Activated CD4-positive, CD25-positive, alpha-beta regulatory T cell (primary cell): ENCODE results near the gene PICALM.
"Not testable (repeated sequence)": the region's sequence is repeated elsewhere in the genome, so short reads cannot be mapped to it uniquely, and the experiment has no call there.

Experiments
- DNase-seq, 4 experiments: peaks; one replicate each; lab custom pipeline; 2025; lab: John Stamatoyannopoulos, UW

PICALM gene, protein sequence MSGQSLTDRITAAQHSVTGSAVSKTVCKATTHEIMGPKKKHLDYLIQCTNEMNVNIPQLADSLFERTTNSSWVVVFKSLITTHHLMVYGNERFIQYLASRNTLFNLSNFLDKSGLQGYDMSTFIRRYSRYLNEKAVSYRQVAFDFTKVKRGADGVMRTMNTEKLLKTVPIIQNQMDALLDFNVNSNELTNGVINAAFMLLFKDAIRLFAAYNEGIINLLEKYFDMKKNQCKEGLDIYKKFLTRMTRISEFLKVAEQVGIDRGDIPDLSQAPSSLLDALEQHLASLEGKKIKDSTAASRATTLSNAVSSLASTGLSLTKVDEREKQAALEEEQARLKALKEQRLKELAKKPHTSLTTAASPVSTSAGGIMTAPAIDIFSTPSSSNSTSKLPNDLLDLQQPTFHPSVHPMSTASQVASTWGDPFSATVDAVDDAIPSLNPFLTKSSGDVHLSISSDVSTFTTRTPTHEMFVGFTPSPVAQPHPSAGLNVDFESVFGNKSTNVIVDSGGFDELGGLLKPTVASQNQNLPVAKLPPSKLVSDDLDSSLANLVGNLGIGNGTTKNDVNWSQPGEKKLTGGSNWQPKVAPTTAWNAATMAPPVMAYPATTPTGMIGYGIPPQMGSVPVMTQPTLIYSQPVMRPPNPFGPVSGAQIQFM

DNA sequence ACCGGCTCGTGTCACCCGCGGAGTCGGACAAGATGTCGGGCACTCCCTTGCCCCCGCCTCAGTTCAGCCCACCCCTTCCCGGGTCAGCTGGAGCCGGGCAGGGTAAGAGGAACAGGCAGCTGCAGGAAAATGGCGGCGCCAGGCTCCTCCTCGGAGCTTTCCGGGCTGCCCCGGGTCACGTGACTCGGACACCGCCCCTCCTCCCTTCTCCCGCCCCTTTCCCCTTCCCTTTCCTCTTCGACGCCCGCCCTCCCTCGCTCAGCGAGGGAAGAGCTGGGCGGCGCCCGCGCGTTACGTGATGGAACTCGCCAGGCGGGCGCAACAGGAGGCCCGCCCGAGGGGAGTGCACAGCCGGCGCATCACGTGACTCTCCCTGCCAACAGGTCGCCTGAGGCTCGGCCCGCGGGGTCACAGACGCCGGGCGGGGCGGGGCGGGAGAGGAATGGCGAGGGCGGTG, at the start of gene PICALM:
Gene PICALM (minus strand): TSS at position 134 of the 457 bp plus-strand sequence. CDS start 304 bp downstream, outside the sequence.
- peak; percentile 90 to 93 (median 92) for DNase-seq

DNA sequence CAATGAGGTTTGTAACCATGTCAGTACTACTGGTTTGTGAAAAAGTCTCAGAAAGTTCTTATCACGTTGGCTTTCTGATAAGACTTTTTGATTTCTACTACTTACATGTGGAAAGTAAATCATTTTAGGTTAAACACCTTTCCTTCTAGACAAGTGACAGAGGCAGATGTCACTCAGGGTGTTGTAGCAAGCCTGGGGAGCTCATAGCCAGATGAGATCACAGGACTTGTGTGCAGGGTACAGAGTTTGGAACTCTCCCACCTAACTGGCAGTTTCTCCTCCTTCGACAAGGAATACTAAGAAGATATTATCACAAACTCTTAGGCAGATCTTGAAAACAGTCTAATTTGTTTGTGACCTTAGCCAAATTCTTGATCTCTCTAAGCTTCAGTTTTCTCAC, 49.4 kb upstream of the PICALM start:
- DNase-seq: no peak

DNA sequence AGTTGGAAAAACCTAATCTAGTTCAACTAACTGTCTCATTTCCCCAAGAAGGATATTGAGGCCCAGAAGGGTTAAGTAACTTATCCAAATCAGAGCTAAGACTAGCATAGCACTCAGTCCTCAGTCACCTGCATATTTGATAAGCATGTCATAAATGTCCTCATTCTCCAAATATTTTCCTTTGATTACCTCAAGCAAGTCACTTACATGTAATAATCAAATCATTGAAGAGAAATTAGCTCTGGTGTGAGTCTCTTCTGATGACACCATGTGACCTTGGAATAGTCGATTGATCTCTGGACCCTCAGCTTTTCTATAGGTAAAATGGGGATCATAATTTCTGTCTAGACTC, 48.8 kb upstream of the PICALM start:
- DNase-seq: no peak

DNA sequence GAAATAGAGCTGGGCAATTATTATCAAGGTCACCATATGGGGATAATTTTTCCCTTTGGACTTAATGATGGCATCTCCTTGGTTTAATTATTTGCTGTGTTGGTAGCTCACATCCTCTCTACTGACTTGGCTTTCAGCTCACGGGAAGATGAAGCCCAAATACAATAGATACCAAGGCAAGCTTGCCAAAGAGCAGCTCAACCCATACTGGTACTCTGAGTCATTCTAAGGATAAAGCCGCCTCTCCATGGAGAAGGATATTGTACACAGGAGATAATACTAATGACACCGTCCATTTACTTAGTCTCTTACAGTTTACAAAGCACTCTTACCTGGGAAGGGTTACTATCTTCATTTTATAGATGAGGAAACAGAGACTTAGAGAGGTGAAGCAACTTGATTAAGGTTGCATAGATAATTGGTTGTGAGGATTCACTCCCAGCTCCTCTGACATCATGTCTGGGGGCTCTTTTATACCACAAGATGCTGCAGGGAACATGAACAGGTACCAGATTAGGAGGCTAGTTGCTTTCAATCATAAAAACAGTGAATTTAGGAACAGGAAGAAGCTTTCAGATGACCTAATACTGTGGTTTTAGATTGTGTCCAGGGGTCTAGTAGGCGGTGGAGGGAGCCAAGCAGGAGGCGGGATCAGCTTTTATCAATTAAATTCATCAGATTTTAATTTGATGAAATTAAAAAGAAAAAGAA, 48.3 kb upstream of the PICALM start:
- DNase-seq: no peak

DNA sequence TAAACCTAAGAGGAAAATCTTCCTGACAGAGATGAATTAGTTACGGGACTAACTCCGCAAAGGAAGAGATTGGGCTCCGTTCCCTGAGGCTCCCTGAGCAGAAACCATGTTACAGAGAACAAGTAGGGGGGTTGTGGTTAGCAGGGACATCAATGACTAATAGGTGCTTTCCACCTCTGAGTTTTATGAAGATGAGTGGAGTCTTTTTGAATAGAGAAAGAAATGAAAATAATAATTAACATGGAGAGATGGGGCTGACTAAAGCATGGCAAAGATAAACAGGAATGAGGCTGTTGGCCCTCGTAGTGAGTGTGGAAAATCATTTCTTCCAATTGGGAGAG, 47.5 kb upstream of the PICALM start:
- DNase-seq: peak in 1 of 4 experiments; percentile 7

DNA sequence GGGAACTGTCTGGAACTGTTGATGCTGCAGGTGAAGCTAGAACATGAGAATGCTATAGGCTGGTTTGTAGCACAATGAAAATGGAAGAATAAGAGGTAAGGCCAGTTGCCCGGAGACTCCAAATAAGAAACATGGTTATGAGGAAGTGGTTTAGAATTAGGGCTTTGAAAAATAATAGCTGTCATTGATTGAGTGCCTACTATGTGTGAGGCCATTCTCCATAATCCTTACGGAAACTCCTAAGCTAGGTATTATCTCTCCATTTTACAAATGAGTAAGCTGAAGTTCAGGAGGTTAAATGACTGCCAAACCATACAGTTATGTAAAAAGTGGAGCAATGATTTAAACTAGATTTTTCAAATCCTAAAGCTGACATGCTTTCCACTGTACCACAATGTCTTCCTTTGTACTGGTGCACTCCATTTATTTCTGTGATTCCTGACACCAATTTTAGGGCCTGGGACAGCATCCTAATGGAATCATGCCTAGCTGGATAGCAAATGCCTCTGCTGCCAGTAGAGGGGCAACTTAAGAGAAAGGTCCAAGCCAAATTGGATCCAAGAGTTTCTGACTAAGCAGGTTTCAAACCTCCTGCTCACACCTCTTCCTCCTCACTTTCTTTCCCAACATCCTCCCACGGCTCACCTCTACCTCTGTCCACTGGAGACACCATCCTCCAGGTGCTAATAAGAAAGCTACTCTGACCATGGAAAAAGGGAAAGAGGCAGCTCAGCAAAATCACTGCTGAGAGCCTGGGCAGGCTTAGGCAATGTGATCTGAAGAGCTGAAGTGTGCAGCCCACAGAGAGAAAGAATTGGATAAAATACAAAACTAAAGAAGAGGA, 46.9 kb upstream of the PICALM start:
- DNase-seq: no peak

DNA sequence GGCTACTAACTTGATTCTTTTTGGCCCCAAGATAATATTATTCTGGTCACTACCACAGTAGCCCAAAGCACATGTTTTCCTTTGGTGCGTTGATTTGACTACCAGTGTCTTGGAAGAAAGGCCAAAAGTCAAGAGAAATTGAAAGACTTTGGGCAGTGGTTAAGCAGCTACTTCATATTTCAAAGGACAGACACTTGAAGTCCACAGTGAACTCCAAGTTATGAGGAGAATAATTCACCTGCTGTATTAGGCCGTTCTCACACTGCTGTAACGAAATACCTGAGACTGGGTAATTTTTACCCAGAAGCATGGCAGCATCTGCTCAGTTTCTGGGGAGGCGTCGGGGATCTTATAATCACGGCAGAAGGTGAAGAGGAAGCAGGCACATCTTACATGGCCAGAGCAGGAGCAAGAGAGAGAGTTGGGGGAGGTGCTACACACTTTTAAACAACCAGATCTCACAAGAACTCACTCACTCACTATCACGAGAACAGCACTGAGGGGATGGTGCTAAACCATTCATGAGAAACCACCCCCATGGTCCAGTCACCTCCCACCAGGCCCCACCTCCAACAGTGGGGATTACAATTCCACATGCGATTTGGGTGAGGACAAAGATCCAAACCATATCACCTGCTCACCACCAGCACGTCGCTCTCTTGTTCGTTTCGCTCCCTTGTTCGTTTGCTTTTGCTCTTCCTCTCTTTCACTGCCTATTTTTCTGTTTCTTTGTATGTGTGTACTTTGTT, 40.2 kb upstream of the PICALM start:
- DNase-seq: no peak

DNA sequence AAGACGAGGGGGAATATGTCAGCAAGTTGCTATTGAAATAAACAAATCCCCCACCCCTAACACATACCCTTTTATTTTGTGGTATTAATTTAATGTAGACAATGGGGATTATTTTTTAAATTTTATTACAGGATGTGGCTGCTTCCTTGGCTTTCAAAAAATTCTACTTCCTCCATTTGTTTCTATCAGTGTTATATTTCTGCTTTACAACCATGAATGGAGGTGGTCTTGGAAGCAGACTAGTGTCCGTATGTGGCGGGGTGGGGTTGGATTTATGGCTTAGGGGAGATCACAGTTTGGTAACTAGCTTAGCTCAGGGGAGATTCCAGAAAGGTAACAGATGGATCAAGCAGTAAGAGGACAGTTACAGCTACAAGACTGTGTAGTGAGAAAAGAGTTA, 39.3 kb upstream of the PICALM start:
- no peak for DNase-seq

DNA sequence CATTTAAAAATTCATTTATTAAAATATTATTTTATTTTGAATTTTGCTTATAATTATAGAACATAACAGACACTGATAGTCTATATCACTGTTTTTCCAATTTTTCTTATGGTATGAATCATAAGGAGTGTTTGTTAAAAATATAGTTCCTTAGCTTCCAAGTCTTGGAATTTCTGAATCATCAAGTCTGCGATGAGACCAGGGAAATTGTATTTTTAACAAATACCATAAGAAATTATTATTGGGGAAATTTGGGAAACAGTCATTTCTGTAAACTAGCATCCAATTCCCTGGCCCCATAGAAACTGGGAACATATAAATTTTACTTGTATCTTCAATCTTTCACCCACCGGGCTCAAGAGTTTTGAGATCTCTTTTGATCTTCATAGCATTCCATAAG, 38.0 kb upstream of the PICALM start:
- no peak for DNase-seq

DNA sequence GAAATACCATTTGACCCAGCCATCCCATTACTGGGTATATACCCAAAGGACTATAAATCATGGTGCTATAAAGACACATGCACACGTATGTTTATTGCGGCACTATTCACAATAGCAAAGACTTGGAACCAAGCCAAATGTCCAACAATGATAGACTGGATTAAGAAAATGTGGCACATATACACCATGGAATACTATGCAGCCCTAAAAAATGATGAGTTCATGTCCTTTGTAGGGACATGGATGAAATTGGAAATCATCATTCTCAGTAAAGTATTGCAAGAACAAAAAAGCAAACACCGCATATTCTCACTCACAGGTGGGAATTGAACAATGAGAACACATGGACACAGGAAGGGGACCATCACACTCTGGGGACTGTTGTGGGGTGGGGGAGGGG, 37.1 kb upstream of the PICALM start:
- not testable (repeated sequence) for DNase-seq

DNA sequence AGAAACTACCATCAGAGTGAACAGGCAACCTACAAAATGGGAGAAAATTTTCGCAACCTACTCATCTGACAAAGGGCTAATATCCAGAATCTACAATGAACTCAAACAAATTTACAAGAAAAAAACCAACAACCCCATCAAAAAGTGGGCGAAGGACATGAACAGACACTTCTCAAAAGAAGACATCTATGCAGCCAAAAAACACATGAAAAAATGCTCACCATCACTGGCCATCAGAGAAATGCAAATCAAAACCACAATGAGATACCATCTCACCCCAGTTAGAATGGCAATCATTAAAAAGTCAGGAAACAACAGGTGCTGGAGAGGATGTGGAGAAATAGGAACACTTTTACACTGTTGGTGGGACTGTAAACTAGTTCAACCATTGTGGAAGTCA, 36.7 kb upstream of the PICALM start:
- not testable (repeated sequence) for DNase-seq

DNA sequence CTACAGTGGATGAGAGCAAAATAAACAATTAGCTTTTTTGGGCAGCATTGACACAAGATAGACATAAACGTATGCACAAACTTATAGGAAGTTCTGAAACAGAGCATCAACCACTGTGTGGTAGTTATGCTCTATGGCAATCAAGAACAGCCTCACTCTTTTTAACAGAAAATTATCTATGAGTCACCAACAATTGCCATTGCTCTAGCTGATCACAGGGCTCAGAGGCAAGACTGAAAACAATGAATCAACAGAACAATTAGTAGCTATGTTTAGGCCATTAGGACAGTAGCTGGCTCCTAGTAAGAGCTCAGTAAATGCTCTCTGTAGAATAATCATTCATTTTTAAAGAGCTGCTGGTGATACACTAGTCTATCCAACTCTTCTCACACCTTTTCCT, 34.9 kb upstream of the PICALM start:
- DNase-seq: no peak

DNA sequence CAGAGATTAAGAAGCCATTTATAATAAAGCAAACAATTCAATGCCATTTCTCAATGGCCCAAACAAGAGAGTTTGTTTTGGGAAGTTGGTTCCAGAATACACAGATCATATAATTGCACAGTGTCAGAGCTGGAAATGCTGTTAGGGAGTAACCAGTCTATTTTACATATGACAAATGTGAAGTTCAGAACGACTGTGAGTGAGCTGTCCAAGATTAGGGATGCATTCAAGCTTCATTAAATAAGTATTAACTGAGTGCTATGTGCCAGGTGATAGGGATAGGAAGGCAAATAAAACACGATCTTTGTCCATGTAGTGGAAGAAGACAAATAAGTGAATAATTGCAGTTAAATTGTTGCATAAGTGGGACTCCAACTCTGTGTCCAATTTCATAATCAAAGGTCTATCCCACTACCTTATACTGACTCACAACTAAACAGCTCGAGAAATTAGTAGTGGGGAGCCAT, 33.1 kb upstream of the PICALM start:
- no peak for DNase-seq

DNA sequence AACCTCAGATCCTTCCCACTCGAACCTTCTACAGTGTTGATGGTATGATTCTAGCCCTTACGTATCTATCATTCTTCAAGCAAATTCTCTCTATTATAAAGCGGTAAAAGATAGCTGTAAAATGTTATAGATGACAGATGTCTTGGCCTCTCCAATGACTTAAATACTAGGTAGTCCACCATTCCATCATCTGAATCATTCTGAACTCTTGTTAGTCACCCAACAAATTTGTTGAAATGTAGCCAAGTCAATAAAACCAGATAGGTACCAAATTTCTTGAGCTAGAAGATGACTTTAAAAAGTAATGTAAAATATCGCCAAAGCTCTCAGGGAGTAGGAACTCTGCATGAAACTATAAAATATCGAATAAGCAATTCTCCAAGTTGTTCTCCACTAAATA, 32.6 kb upstream of the PICALM start:
- DNase-seq: no peak

DNA sequence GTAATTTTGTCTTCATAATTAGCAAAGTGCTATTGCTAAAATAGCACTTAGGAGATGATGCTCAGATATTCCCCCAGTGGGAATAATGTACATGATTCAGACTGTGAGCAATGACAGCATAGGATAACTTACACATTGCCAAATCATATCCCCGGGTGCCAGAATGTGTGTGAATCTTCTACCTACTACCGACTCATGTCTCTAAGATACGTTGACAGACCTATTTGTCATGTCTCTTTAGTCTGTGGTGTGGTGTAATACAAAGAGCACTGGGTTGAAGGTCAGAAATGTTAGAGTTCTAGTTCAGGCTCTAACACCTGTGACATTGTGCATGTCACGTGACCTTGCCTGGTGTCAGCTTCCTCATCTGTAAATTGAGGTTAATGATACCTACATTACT, 31.0 kb upstream of the PICALM start:
- no peak for DNase-seq

DNA sequence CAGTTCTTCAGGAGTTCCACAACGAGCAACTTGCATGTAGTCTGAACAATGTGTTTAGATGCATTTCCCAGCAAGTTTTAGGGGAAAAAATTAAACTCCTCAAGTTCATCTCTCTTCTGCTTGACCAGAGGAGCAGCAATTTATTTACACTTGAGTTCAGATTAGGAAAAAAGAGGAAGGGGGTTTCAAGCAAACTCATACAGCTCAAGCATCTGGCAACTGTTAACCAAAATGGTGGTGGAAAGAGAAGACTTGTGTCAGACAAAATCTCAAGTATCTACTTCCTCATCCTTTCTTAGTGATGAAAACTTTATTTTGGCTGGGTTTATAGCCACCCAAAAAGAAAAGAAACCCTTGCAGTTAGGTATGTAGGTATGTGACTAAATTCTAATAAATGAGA, 29.1 kb upstream of the PICALM start:
- no peak for DNase-seq

DNA sequence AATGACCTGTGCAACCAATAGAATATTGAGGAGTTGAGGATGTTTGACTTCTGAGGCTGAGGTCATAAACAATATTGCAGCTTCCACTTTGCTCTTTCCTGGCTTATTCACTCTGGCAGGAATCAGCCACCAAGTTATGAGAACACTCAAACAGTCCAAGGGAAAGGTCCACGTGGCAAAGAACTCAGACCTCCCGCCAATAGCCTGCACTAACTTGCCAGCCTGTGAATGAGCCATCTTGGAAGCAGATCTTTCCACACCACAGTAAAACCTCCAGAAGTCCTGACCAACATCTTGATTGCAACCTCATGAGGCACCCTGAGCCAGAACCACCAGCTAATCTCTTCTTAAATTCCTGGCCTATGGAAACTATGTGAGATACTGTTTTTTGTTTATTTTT, 22.7 kb upstream of the PICALM start:
- DNase-seq: no peak

DNA sequence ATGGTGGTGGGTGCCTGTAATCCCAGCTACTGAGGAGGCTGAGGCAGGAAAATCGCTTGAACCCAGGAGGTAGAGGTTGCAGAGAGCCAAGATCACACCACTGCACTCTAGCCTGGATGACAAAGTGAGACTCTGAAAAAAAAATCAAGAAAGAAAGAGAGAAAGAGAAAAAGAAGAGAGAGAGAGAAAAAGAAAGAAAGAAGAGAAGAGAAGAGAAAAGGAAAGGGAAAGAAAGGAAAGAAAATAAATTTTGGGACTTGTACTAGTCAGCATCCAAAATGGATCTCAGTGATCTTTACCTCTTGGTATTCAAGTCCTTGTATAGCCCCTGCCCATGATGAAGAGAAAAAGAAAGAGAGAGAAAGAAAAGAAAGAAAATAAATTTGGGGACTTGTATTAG, 22.2 kb upstream of the PICALM start:
- DNase-seq: no peak

DNA sequence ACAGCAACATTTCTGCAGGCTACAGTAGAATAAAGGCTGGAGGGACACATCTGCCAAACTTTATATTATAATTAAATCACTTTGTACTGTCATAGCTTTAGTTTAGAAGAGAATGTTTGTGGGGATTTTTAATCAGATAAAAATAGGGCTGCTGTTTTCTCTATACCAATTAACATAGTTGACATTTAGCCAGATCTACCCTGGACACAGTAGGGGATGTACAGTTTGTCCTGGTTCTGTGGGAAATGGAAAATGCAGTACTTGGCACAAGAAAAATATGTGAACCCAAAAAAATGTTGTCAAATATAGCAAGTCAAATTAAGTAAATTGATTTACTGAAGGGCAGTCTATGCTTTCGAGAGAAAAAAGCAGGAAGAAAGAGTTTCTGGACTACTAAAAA, 20.8 kb upstream of the PICALM start:
- DNase-seq: no peak

DNA sequence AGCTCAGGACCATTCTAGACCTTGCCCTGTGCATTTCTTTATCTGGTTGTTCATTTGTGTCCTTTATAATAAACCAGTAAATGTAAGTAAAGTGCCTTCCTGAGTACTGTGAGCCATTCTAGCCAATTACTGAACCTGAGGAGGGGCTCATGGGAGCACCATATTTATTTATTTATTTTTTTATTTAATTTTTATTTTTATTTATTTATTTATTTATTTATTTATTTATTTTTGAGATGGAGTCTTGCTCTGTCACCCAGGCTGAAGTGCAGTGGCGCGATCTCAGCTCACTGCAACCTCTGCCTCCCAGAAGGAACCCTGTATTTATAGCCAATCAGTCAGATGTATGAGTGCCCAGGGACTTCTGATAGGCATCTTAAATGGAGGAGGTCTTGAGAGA, 18.8 kb upstream of the PICALM start:
- DNase-seq: not testable (repeated sequence)

DNA sequence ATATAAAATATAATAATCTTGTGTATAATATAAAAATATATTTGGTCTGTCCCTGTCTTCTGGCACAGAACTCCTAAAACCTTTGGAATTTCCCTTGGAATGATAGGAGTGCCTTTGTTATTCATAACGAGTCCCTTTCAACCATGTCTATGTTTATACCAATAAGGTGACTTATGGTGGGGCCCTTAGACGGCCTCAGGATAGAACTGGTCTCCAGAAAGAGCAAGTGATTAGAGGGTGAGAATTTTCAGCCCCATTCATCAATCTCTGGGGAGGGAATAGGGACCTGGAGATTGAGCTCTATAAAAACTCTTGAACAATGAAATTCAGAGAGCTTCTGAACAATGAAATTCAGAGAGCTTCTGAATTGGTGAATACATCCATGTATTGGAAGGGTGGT, 18.4 kb upstream of the PICALM start:
- no peak for DNase-seq
